H9 (cell line): ENCODE data around the gene SLC26A9. TPM values are rescaled to one million over a fixed set of nuclear protein-coding genes. Genes with fewer than 3 reads are reported as not detected.

Experiments
- DNase-seq: peaks from one replicate; pipeline ENCODE4 v3.0.0-alpha.2; 2017
- H2AFZ ChIP-seq: one replicate; pipeline ENCODE4 v1.6.1; 2013; ENCODE audit warnings: mild to moderate bottlenecking, low read length, control low read depth, moderate library complexity
- H2AK5ac ChIP-seq: 2 replicates; pipeline ENCODE4 v1.6.1; 2013; ENCODE audit warnings: low read length, control low read depth, mixed read lengths; ENCODE audit not compliant: insufficient read length
- H2BK120ac ChIP-seq: one replicate; pipeline ENCODE4 v1.6.1; 2013; ENCODE audit warnings: low read depth, mild to moderate bottlenecking, low read length, control low read depth, inconsistent platforms; ENCODE audit not compliant: poor library complexity, severe bottlenecking
- H2BK12ac ChIP-seq: 2 replicates; pipeline ENCODE4 v1.6.1; 2013; ENCODE audit warnings: low read length, control low read depth, mixed read lengths, low read depth; ENCODE audit not compliant: insufficient read length
- H2BK15ac ChIP-seq: 2 replicates; pipeline ENCODE4 v1.6.1; 2013; ENCODE audit warnings: low read depth, low read length, control low read depth
- H2BK20ac ChIP-seq: one replicate; pipeline ENCODE4 v1.6.1; 2013; ENCODE audit warnings: low read depth, mild to moderate bottlenecking, low read length, control low read depth, inconsistent platforms; ENCODE audit not compliant: poor library complexity, severe bottlenecking
- H2BK5ac ChIP-seq: 2 replicates; pipeline ENCODE4 v1.6.1; 2013; ENCODE audit warnings: low read length, control low read depth, mixed read lengths; ENCODE audit not compliant: insufficient read length
- H3K14ac ChIP-seq: 2 replicates; pipeline ENCODE4 v1.6.1; 2013; ENCODE audit warnings: low read length, control low read depth; ENCODE audit not compliant: insufficient read depth
- H3K18ac ChIP-seq: 2 replicates; pipeline ENCODE4 v1.6.1; 2013; ENCODE audit warnings: low read depth, mild to moderate bottlenecking, mixed read lengths, low read length, control low read depth; ENCODE audit not compliant: insufficient read length
- H3K23ac ChIP-seq: 2 replicates; pipeline ENCODE4 v1.6.1; 2013; ENCODE audit warnings: low read length, control low read depth, mixed read lengths, low read depth; ENCODE audit not compliant: insufficient read length
- H3K23me2 ChIP-seq: 2 replicates; pipeline ENCODE4 v1.6.1; 2013; ENCODE audit warnings: low read depth, mild to moderate bottlenecking, mixed read lengths, low read length, control low read depth; ENCODE audit not compliant: insufficient read length, poor library complexity, severe bottlenecking
- H3K27ac ChIP-seq: 2 replicates; pipeline ENCODE4 v1.5.1; 2013; ENCODE audit warnings: low read length, control low read depth, mixed read lengths, low read depth; ENCODE audit not compliant: insufficient read length
- H3K27me3 ChIP-seq: 2 replicates; pipeline ENCODE4 v1.6.1; 2013; ENCODE audit warnings: low read length, control low read depth, inconsistent platforms; ENCODE audit not compliant: insufficient read depth
- H3K4ac ChIP-seq: 2 replicates; pipeline ENCODE4 v1.6.1; 2013; ENCODE audit warnings: low read depth, mild to moderate bottlenecking, control low read depth, inconsistent platforms, low read length, moderate library complexity
- H3K4me1 ChIP-seq: 2 replicates; pipeline ENCODE4 v1.6.1; 2013; ENCODE audit warnings: low read length, control low read depth, inconsistent platforms; ENCODE audit not compliant: insufficient read depth
- H3K4me2 ChIP-seq: 2 replicates; pipeline ENCODE4 v1.6.1; 2013; ENCODE audit warnings: low read length, control low read depth, mixed read lengths; ENCODE audit not compliant: insufficient read length, insufficient read depth
- H3K56ac ChIP-seq: 2 replicates; pipeline ENCODE4 v1.6.1; 2013; ENCODE audit warnings: low read depth, mild to moderate bottlenecking, mixed read lengths, low read length, control low read depth; ENCODE audit not compliant: insufficient read length
- H3K79me1 ChIP-seq: 2 replicates; pipeline ENCODE4 v1.6.1; 2013; ENCODE audit warnings: low read depth, mild to moderate bottlenecking, moderate library complexity, low read length, control low read depth, inconsistent platforms; ENCODE audit not compliant: insufficient read depth, poor library complexity, severe bottlenecking
- H3K79me2 ChIP-seq: 2 replicates; pipeline ENCODE4 v1.6.1; 2013; ENCODE audit warnings: low read length, control low read depth, inconsistent platforms; ENCODE audit not compliant: insufficient read depth
- H3K9ac ChIP-seq: 2 replicates; pipeline ENCODE4 v1.6.1; 2013; ENCODE audit warnings: low read length, control low read depth, mixed read lengths; ENCODE audit not compliant: insufficient read length; ENCODE audit errors: extremely low read depth
- H3K9me3 ChIP-seq: one replicate; pipeline ENCODE4 v1.6.1; 2013; ENCODE audit warnings: low read depth, low read length, inconsistent platforms; ENCODE audit not compliant: control insufficient read depth
- H3T11ph ChIP-seq: one replicate; pipeline ENCODE4 v1.6.1; 2013; ENCODE audit warnings: mild to moderate bottlenecking, low read length, control low read depth, inconsistent platforms
- H4K20me1 ChIP-seq: one replicate; pipeline ENCODE4 v1.6.1; 2013; ENCODE audit not compliant: control insufficient read depth, insufficient read length, insufficient read depth
- H4K5ac ChIP-seq: 2 replicates; pipeline ENCODE4 v1.6.1; 2013; ENCODE audit warnings: low read depth, mild to moderate bottlenecking, mixed read lengths, low read length, control low read depth; ENCODE audit not compliant: insufficient read length
- H4K8ac ChIP-seq: replicated peaks from 2 replicates; pipeline ENCODE4 v1.6.1; 2013; ENCODE audit warnings: low read length, control low read depth, mixed read lengths, low read depth; ENCODE audit not compliant: insufficient read length
- H4K91ac ChIP-seq: 2 replicates; pipeline ENCODE4 v1.6.1; 2013; ENCODE audit warnings: low read depth, mild to moderate bottlenecking, moderate library complexity, mixed read lengths, low read length, control low read depth; ENCODE audit not compliant: insufficient read length
- H3K27ac Mint-ChIP-seq, 3 experiments: 2 replicates in 2 of 3; 3 replicates in 1 of 3; pipeline ENCODE4 v1.8.0; 2020 to 2021; ENCODE audit warnings: mixed read lengths in 3 of 3, mild to moderate bottlenecking in 1 of 3, moderate library complexity in 1 of 3
- H3K27me3 Mint-ChIP-seq: 2 replicates; pipeline ENCODE4 v1.8.0; 2021; ENCODE audit warnings: low read depth, mild to moderate bottlenecking, moderate library complexity, mixed read lengths
- H3K36me3 Mint-ChIP-seq, 3 experiments: 2 replicates in 2 of 3; 3 replicates in 1 of 3; pipeline ENCODE4 v1.8.0; 2020 to 2021; ENCODE audit warnings: low read depth in 3 of 3, mixed read lengths in 3 of 3; ENCODE audit not compliant: insufficient read depth in 1 of 3
- H3K4me1 Mint-ChIP-seq, 2 experiments: 2 replicates each; pipeline ENCODE4 v1.8.0; 2020; ENCODE audit warnings: mixed read lengths in 2 of 2
- H3K4me3 Mint-ChIP-seq, 2 experiments: 2 replicates in 1 of 2; 3 replicates in 1 of 2; pipeline ENCODE4 v1.8.0; 2020 to 2021; ENCODE audit warnings: mild to moderate bottlenecking in 2 of 2, mixed read lengths in 2 of 2, moderate library complexity in 1 of 2
- H3K9me3 Mint-ChIP-seq, 2 experiments: 2 replicates in 1 of 2; 3 replicates in 1 of 2; pipeline ENCODE4 v1.8.0; 2020; ENCODE audit warnings: mild to moderate bottlenecking in 2 of 2, mixed read lengths in 2 of 2, moderate library complexity in 1 of 2
- WGBS: extraction: QIAGEN DNeasy Blood & Tissue Kit; methylation state at CpG from one replicate; pipeline ENCODE4 v1.1.7; 2013; ENCODE audit warnings: missing lambda C conversion rate, low lambda C conversion rate, mixed read lengths; ENCODE audit not compliant: insufficient read length; ENCODE audit errors: extremely low coverage; 5-methylcytosine and 5-hydroxymethylcytosine counted together
- total RNA-seq: library from RNA; stranded (reverse); gene quantifications from 2 replicates; pipeline ENCODE4 v1.2.1, GENCODE V29; 2021
- TF ChIP-seq, protein P1 (sequence below): fragments of 200-600 bp; sonication (generic); conservative IDR thresholded peaks from 3 replicates; pipeline ENCODE4 v1.8.0; 2021; ENCODE audit warnings: antibody characterized with exemption, mild to moderate bottlenecking

The SLC26A9 gene
- total RNA-seq, 1 experiment from 2014 or later: not detected

DNA sequence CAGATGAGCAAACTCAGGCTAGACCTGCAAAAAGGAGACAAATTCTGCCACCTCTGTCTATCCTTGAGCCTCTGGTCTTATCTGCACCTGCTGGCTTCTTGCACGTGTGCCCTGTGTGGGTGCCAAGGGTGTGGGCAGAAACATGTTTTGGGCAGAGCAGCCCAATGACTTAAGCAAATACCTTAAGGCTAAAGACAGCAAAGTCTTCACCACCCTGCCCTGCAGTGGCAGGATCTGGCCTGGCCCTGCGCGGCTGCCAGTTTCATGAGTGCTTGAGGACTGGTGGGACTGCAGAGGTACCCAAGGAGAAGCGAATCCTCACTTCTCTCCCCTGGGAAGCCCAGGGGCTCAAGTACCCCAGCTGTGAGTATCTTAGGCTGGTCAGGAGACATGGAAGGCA, 3.8 kb upstream of the SLC26A9 start:
- H3K9me3 ChIP-seq: no peaks in the 10 kb centered on the region
- no peak overlapping the region for H3K27ac Mint-ChIP-seq
- no peak overlapping the region for H2BK120ac ChIP-seq
- no peaks in the 10 kb centered on the region for H3K36me3 Mint-ChIP-seq
- no peak overlapping the region for H2BK12ac ChIP-seq
- H3K27me3 Mint-ChIP-seq: peaks cover 30% of the 10 kb centered on the region
- no peak overlapping the region for H3T11ph ChIP-seq
- no peak overlapping the region for H2AK5ac ChIP-seq
- H3K9ac ChIP-seq: no peak overlapping the region
- H4K91ac ChIP-seq: no peak overlapping the region
- no peak overlapping the region for H3K23ac ChIP-seq
- no CpG with 5 or more reads among the region's 4 CpGs for WGBS
- H3K79me1 ChIP-seq: no peaks in the 10 kb centered on the region
- H2BK20ac ChIP-seq: no peak overlapping the region
- no peaks in the 10 kb centered on the region for H4K20me1 ChIP-seq
- H3K18ac ChIP-seq: no peak overlapping the region
- H4K5ac ChIP-seq: no peak overlapping the region
- no peaks in the 10 kb centered on the region for H3K23me2 ChIP-seq
- H3K4me1 Mint-ChIP-seq: peaks cover 15 to 22% of the 10 kb centered on the region in 2 experiments
- no peak for DNase-seq
- H3K4me3 Mint-ChIP-seq: no peak overlapping the region
- H2AFZ ChIP-seq: no peak overlapping the region
- TF ChIP-seq, protein P1, sequence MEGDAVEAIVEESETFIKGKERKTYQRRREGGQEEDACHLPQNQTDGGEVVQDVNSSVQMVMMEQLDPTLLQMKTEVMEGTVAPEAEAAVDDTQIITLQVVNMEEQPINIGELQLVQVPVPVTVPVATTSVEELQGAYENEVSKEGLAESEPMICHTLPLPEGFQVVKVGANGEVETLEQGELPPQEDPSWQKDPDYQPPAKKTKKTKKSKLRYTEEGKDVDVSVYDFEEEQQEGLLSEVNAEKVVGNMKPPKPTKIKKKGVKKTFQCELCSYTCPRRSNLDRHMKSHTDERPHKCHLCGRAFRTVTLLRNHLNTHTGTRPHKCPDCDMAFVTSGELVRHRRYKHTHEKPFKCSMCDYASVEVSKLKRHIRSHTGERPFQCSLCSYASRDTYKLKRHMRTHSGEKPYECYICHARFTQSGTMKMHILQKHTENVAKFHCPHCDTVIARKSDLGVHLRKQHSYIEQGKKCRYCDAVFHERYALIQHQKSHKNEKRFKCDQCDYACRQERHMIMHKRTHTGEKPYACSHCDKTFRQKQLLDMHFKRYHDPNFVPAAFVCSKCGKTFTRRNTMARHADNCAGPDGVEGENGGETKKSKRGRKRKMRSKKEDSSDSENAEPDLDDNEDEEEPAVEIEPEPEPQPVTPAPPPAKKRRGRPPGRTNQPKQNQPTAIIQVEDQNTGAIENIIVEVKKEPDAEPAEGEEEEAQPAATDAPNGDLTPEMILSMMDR: no peak
- no peaks in the 10 kb centered on the region for H3K27me3 ChIP-seq
- H3K4me1 ChIP-seq: no peaks in the 10 kb centered on the region
- no peak overlapping the region for H2BK15ac ChIP-seq
- H4K8ac ChIP-seq: no peak overlapping the region
- no peaks in the 10 kb centered on the region for H3K79me2 ChIP-seq
- H3K4me2 ChIP-seq: no peak overlapping the region
- no peak overlapping the region for H3K56ac ChIP-seq
- no peaks in the 10 kb centered on the region; a peak in 1 of 5 replicates for H3K9me3 Mint-ChIP-seq
- H2BK5ac ChIP-seq: no peak overlapping the region
- no peak overlapping the region for H3K14ac ChIP-seq
- no peak overlapping the region for H3K27ac ChIP-seq
- no peak overlapping the region for H3K4ac ChIP-seq
